KMS-11 (cell line): ENCODE measurements around the gene SNRNP40.

Source experiments
- H2AFZ ChIP-seq: fragments of 200-600 bp; sonication (generic); 2 replicates; pipeline ENCODE4 v1.6.1; 2016; ENCODE audit warnings: antibody characterized with exemption, mixed run types, low read depth
- H3K27ac ChIP-seq: fragments of 200-600 bp; sonication (generic); 2 replicates; pipeline ENCODE4 v1.6.1; 2016; ENCODE audit warnings: mild to moderate bottlenecking, mixed run types
- H3K27me3 ChIP-seq: fragments of 200-600 bp; sonication (generic); 2 replicates; pipeline ENCODE4 v1.6.1; 2017; ENCODE audit warnings: mild to moderate bottlenecking, low read depth, mixed run types, moderate library complexity; ENCODE audit not compliant: insufficient read depth
- H3K36me3 ChIP-seq: fragments of 200-600 bp; sonication (generic); 2 replicates; pipeline ENCODE4 v1.6.1; 2017; ENCODE audit warnings: mild to moderate bottlenecking, mixed run types; ENCODE audit not compliant: insufficient read depth
- H3K4me1 ChIP-seq: fragments of 200-600 bp; sonication (generic); 2 replicates; pipeline ENCODE4 v1.6.1; 2016; ENCODE audit warnings: mild to moderate bottlenecking, low read depth, mixed run types; ENCODE audit not compliant: poor library complexity, severe bottlenecking
- H3K4me2 ChIP-seq: fragments of 200-600 bp; sonication (generic); 2 replicates; pipeline ENCODE4 v1.7.0; 2016; ENCODE audit warnings: mild to moderate bottlenecking, mixed run types
- H3K4me3 ChIP-seq: fragments of 200-600 bp; sonication (generic); IDR thresholded peaks from 2 replicates; pipeline ENCODE4 v1.6.1; 2017; ENCODE audit warnings: low read depth, low read length, mixed read lengths; ENCODE audit not compliant: insufficient read depth
- H3K79me2 ChIP-seq: fragments of 200-600 bp; sonication (generic); 2 replicates; pipeline ENCODE4 v1.6.1; 2016; ENCODE audit warnings: low read depth, mixed run types; ENCODE audit not compliant: insufficient read depth
- H3K9ac ChIP-seq: fragments of 200-600 bp; sonication (generic); 2 replicates; pipeline ENCODE4 v1.6.1; 2016; ENCODE audit warnings: mild to moderate bottlenecking, mixed run types
- H4K20me1 ChIP-seq: fragments of 200-600 bp; sonication (generic); 2 replicates; pipeline ENCODE4 v1.6.1; 2016; ENCODE audit warnings: mild to moderate bottlenecking, mixed run types; ENCODE audit not compliant: insufficient read depth
- CTCF ChIP-seq: fragments of 200-600 bp; sonication (generic); conservative IDR thresholded peaks from 2 replicates; pipeline ENCODE4 v1.6.1; 2017; ENCODE audit warnings: low read depth, mild to moderate bottlenecking, antibody characterized with exemption, low read length, moderate library complexity, mixed read lengths

The SNRNP40 gene

GRCh38 chr1:31257213-31257612 is 39.4 kb downstream of the SNRNP40 start:
- no peaks in the 10 kb centered on the region for H3K27me3 ChIP-seq
- no peak overlapping the region for H3K9ac ChIP-seq
- peaks cover 6% of the 10 kb centered on the region; the same call in 1 of the 2 replicates for H3K36me3 ChIP-seq
- H2AFZ ChIP-seq: no peak overlapping the region
- H3K4me3 ChIP-seq: no peak overlapping the region
- H3K27ac ChIP-seq: no peak overlapping the region
- no peak overlapping the region for H3K4me2 ChIP-seq
- no peak for TF ChIP-seq CTCF
- no peaks in the 10 kb centered on the region for H4K20me1 ChIP-seq
- H3K4me1 ChIP-seq: no peaks in the 10 kb centered on the region
- H3K79me2 ChIP-seq: no peaks in the 10 kb centered on the region

GRCh38 chr1:31249854-31250253 is 46.7 kb downstream of the SNRNP40 start:
- no peak for TF ChIP-seq CTCF
- H3K4me3 ChIP-seq: no peak overlapping the region
- H3K36me3 ChIP-seq: no peaks in the 10 kb centered on the region
- no peak overlapping the region for H3K27ac ChIP-seq
- no peaks in the 10 kb centered on the region for H3K4me1 ChIP-seq
- H3K27me3 ChIP-seq: no peaks in the 10 kb centered on the region
- no peaks in the 10 kb centered on the region for H4K20me1 ChIP-seq
- no peaks in the 10 kb centered on the region for H3K79me2 ChIP-seq
- no peak overlapping the region for H3K4me2 ChIP-seq
- no peak overlapping the region for H3K9ac ChIP-seq
- H2AFZ ChIP-seq: no peak overlapping the region

- H3K4me1 ChIP-seq: no peaks in the 10 kb centered on the region
- H3K27ac ChIP-seq: no peak overlapping the region
- no peak overlapping the region for H3K4me3 ChIP-seq
- no peak overlapping the region for H3K9ac ChIP-seq
- no peak overlapping the region for H2AFZ ChIP-seq
- no peak for TF ChIP-seq CTCF
- no peak overlapping the region for H3K4me2 ChIP-seq
- H3K36me3 ChIP-seq: no peaks in the 10 kb centered on the region
- H4K20me1 ChIP-seq: no peaks in the 10 kb centered on the region
- no peaks in the 10 kb centered on the region for H3K79me2 ChIP-seq
- no peaks in the 10 kb centered on the region for H3K27me3 ChIP-seq
These were observed 48.3 kb downstream of the SNRNP40 start for GRCh38 chr1:31248276-31248675.

GRCh38 chr1:31244326-31244725 is 52.3 kb downstream of the SNRNP40 start:
- Histone ChIP-seq H3K27ac (no peak overlapping the region), H3K4me1 (no peaks in the 10 kb centered on the region)
- no peak for TF ChIP-seq CTCF

More at GRCh38 chr1:31244326-31244725, 52.3 kb downstream of the SNRNP40 start:
- Histone ChIP-seq H2AFZ (no peak overlapping the region), H3K9ac (no peak overlapping the region), H3K4me3 (no peak overlapping the region), H4K20me1 (no peaks in the 10 kb centered on the region), H3K27me3 (no peaks in the 10 kb centered on the region), H3K79me2 (no peaks in the 10 kb centered on the region), H3K36me3 (no peaks in the 10 kb centered on the region), H3K4me2 (no peak overlapping the region)
